B cell (primary cell): Measurements from ENCODE around the gene CERCAM. TPM values are rescaled to one million over a fixed set of nuclear protein-coding genes. Genes with fewer than 3 reads are reported as not detected.

Experiments
- ATAC-seq: fragments of 200-7000 bp; cut with Tn5 transposase; one replicate; pipeline ENCODE4 v1.10.0; 2021; ENCODE audit warnings: low read depth, mild to moderate bottlenecking, moderate number of reproducible peaks, moderate library complexity
- CTCF ChIA-PET: fragments of 350-600 bp; sonication (Branson Sonifier 250); formaldehyde crosslinking; loops from one replicate; lab custom pipeline; 2021; ENCODE audit warnings: antibody characterized with exemption, inconsistent platforms; lab: Charles Lee
- POLR2A ChIA-PET: fragments of 350-600 bp; sonication (Branson Sonifier 250); formaldehyde crosslinking; loops from one replicate; lab custom pipeline; 2021; ENCODE audit warnings: antibody characterized with exemption; lab: Charles Lee
- DNase-seq: peaks from one replicate; pipeline ENCODE4 v3.0.0; 2013
- H2AFZ ChIP-seq: 2 replicates; pipeline ENCODE4 v1.6.1; 2012; ENCODE audit warnings: mild to moderate bottlenecking, low read depth, low read length; ENCODE audit not compliant: insufficient read depth, poor library complexity, severe bottlenecking
- H3K27ac ChIP-seq, 2 donors: 1 replicate in 1 of 2; 2 replicates in 1 of 2; pipeline ENCODE4 v1.5.1; 2012 to 2013; ENCODE audit warnings: low read length in 2 of 2, mild to moderate bottlenecking in 2 of 2, moderate library complexity in 1 of 2
- H3K27me3 ChIP-seq, 4 experiments: fragments of 200-600 bp in 1 of 4; sonication (generic) in 1 of 4; replicated peaks in 1 of 4; 1 replicate in 2 of 4; 2 replicates in 2 of 4; pipeline versions ENCODE4 v1.6.1 to v1.7.0; 2013 to 2016; ENCODE audit warnings: low read length in 3 of 4, mild to moderate bottlenecking in 2 of 4, mixed read lengths in 1 of 4, moderate library complexity in 1 of 4; ENCODE audit not compliant: insufficient read depth in 4 of 4, control insufficient read depth in 3 of 4; ENCODE audit errors: control extremely low read depth in 1 of 4
- H3K36me3 ChIP-seq, 2 experiments: replicated peaks in 1 of 2; 1 replicate in 1 of 2; 2 replicates in 1 of 2; pipeline versions ENCODE4 v1.6.1 to v1.7.1; 2013; ENCODE audit warnings: low read length in 1 of 2; ENCODE audit not compliant: insufficient read depth in 2 of 2, control insufficient read depth in 1 of 2; ENCODE audit errors: control extremely low read depth in 1 of 2, extremely low read depth in 1 of 2
- H3K4me1 ChIP-seq, 2 donors: fragments of 200-600 bp in 1 of 2; sonication (generic) in 1 of 2; 1 replicate in 1 of 2; 2 replicates in 1 of 2; pipeline versions ENCODE4 v1.5.1 to v1.6.1; 2013 to 2017; ENCODE audit warnings: low read length in 2 of 2; ENCODE audit not compliant: control insufficient read depth in 2 of 2, insufficient read depth in 2 of 2
- H3K4me2 ChIP-seq: replicated peaks from 2 replicates; pipeline ENCODE3; 2012; ENCODE audit warnings: mild to moderate bottlenecking, low read depth, low read length; ENCODE audit not compliant: poor library complexity, severe bottlenecking
- H3K4me3 ChIP-seq, 5 experiments: fragments of 200-600 bp in 1 of 5; sonication (generic) in 1 of 5; 1 replicate in 3 of 5; 2 replicates in 2 of 5; pipeline versions ENCODE4 v1.5.1 to v1.7.0; 2011 to 2016; ENCODE audit warnings: low read length in 4 of 5, mild to moderate bottlenecking in 4 of 5, low read depth in 2 of 5, control low read depth in 1 of 5, moderate library complexity in 1 of 5; ENCODE audit not compliant: insufficient read depth in 1 of 5; ENCODE audit errors: control extremely low read depth in 1 of 5, extremely low read depth in 1 of 5
- H3K79me2 ChIP-seq: fragments of 200-600 bp; sonication (generic); one replicate; pipeline ENCODE4 v1.6.0; 2016; ENCODE audit warnings: low read length; ENCODE audit not compliant: control insufficient read depth, insufficient read depth
- H3K9ac ChIP-seq: fragments of 200-600 bp; sonication (generic); 2 replicates; pipeline ENCODE4 v1.6.1; 2017; ENCODE audit warnings: mild to moderate bottlenecking, low read length, moderate library complexity
- H3K9me3 ChIP-seq, 3 donors: one replicate each; pipeline versions ENCODE4 v1.6.1 to v1.7.1; 2013; ENCODE audit warnings: low read length in 2 of 3; ENCODE audit not compliant: control insufficient read depth in 2 of 3, insufficient read depth in 1 of 3; ENCODE audit errors: control extremely low read depth in 1 of 3
- H4K20me1 ChIP-seq: 2 replicates; pipeline ENCODE4 v1.6.0; 2012; ENCODE audit warnings: mild to moderate bottlenecking, low read length; ENCODE audit not compliant: insufficient read depth, control insufficient read depth, poor library complexity, severe bottlenecking
- H3K27ac Mint-ChIP-seq: one replicate; pipeline ENCODE4 v1.8.0; 2021; ENCODE audit warnings: mixed read lengths
- H3K27me3 Mint-ChIP-seq: one replicate; pipeline ENCODE4 v1.8.0; 2021; ENCODE audit warnings: mixed read lengths
- H3K4me1 Mint-ChIP-seq: one replicate; pipeline ENCODE4 v1.8.0; 2021; ENCODE audit warnings: mixed read lengths
- H3K4me3 Mint-ChIP-seq: one replicate; pipeline ENCODE4 v1.8.0; 2021; ENCODE audit warnings: mixed read lengths
- H3K9me3 Mint-ChIP-seq: one replicate; pipeline ENCODE4 v1.8.0; 2022; ENCODE audit warnings: mixed read lengths; ENCODE audit not compliant: insufficient read depth
- CTCF ChIP-seq: fragments of 200-600 bp; IDR thresholded peaks from one replicate; pipeline ENCODE4 v1.8.0; 2022; ENCODE audit warnings: antibody characterized with exemption, mild to moderate bottlenecking
- EZH2 ChIP-seq: IDR thresholded peaks from 2 replicates; pipeline ENCODE4 v1.6.1; 2012; ENCODE audit warnings: borderline replicate concordance, low read depth, mild to moderate bottlenecking, moderate library complexity, low read length; ENCODE audit not compliant: insufficient read depth, poor library complexity, severe bottlenecking
- WGBS: methylation state at CpG from one replicate; pipeline ENCODE4 v1.1.5; 2013; ENCODE audit warnings: missing lambda C conversion rate; ENCODE audit not compliant: insufficient coverage; 5-methylcytosine and 5-hydroxymethylcytosine counted together
- intact Hi-C: fragments of 100-400 bp; cut with micrococcal nuclease; formaldehyde crosslinking; loops from one replicate; pipeline ENCODE4 v1.10.0; 2022
- polyA plus RNA-seq: library from polyadenylated mRNA; depleted of rRNA; stranded (reverse); fragments of >200 nt; gene quantifications from 2 replicates; pipeline ENCODE4 v1.2.3, GENCODE V29; 2012
- total RNA-seq, 2 donors: library from RNA; stranded (reverse); fragments of 120-200 nt in 1 of 2; gene quantifications; 1 replicate in 1 of 2; 2 replicates in 1 of 2; pipeline versions ENCODE4 v1.2.3 to v1.2.4, GENCODE V29; 2013 to 2022

Gene CERCAM
- total and polyA plus RNA-seq, 2 donors (not counting 1 experiment from before 2014, with no cell fraction given) = 2.4 to 3.8 TPM

- 94% methylated on average over 3 of the region's 3 CpGs for WGBS
- Histone ChIP-seq H3K4me1 (no peaks in the 10 kb centered on the region), H3K27ac (no peak overlapping the region), H3K36me3 (no peaks in the 10 kb centered on the region), H3K27me3 (no peaks in the 10 kb centered on the region), H2AFZ (no peak overlapping the region), H3K4me3 (no peak overlapping the region), H3K9me3 (no peaks in the 10 kb centered on the region), H3K79me2 (no peaks in the 10 kb centered on the region), H3K9ac (no peak overlapping the region), H4K20me1 (no peaks in the 10 kb centered on the region), H3K4me2 (no peak overlapping the region)
- Mint-ChIP-seq H3K27me3 (peaks cover 5% of the 10 kb centered on the region), H3K4me3 (no peak overlapping the region), H3K4me1 (peaks cover 3% of the 10 kb centered on the region), H3K9me3 (no peaks in the 10 kb centered on the region), H3K27ac (no peak overlapping the region)
- ChIA-PET CTCF (no interaction called here), POLR2A (no interaction called here)
- DNase-seq (no peak), ATAC-seq (no peak)
- TF ChIP-seq CTCF = no peak
- TF ChIP-seq EZH2 = no peak
- intact Hi-C loops = no loop called here
Observed at GRCh38 chr9:128399861-128400260, 20.8 kb upstream of the CERCAM start.

- H2AFZ ChIP-seq = no peak overlapping the region
- no peaks in the 10 kb centered on the region for H3K9me3 ChIP-seq
- Mint-ChIP-seq H3K4me3 (no peak overlapping the region), H3K4me1 (no peaks in the 10 kb centered on the region), H3K9me3 (no peaks in the 10 kb centered on the region), H3K27me3 (peaks cover 17% of the 10 kb centered on the region), H3K27ac (no peak overlapping the region)
- ATAC-seq (no peak), DNase-seq (no peak)
- TF ChIP-seq EZH2 (no peak), CTCF (no peak)
- no CpG with 5 or more reads among the region's 5 CpGs for WGBS
- no peak overlapping the region for H3K27ac ChIP-seq
- no peak overlapping the region for H3K4me3 ChIP-seq
- no peak overlapping the region for H3K9ac ChIP-seq
- no peaks in the 10 kb centered on the region for H3K79me2 ChIP-seq
- no peaks in the 10 kb centered on the region for H3K36me3 ChIP-seq
- CTCF ChIA-PET = no interaction called here
- H3K4me2 ChIP-seq = no peak overlapping the region
- H3K4me1 ChIP-seq = no peaks in the 10 kb centered on the region
- no peaks in the 10 kb centered on the region for H4K20me1 ChIP-seq
- peaks cover 0 to 17% (median 2%) of the 10 kb centered on the region in 4 experiments for H3K27me3 ChIP-seq
- intact Hi-C loops = no loop called here
- POLR2A ChIA-PET = no interaction called here
Observed at GRCh38 chr9:128404560-128404959, 16.1 kb upstream of the CERCAM start.
